ENCODE data around the gene FBXO47. TPM values are rescaled to one million over a fixed set of nuclear protein-coding genes. Genes with fewer than 3 reads are reported as not detected.
A peak's percentile ranks its signal among the peaks of the same experiment; 100 is the strongest.

FBXO47 gene, protein sequence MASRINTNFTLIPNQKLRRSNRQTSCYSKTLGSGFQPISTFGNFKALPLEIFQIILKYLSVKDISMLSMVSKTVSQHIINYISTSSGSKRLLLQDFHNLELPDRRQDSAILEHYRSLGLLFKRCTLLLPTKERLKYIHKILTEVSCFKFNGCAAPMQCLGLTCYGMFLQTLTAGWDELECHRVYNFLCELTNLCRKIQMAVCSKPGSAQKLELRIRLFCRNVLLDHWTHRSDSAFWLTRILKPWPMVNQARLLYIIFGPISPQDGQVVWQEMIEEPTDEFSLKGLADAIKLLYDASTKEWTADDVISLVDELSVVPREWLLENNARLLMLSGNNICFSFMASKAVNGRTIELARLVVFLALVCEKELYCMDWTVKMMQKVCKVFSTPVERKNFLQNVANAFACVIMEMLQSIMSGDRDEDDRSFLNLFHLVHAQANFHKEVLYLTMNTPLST
- not detected in 2 replicates for total RNA-seq (ENCODE audit: low replicate concordance)

DNA sequence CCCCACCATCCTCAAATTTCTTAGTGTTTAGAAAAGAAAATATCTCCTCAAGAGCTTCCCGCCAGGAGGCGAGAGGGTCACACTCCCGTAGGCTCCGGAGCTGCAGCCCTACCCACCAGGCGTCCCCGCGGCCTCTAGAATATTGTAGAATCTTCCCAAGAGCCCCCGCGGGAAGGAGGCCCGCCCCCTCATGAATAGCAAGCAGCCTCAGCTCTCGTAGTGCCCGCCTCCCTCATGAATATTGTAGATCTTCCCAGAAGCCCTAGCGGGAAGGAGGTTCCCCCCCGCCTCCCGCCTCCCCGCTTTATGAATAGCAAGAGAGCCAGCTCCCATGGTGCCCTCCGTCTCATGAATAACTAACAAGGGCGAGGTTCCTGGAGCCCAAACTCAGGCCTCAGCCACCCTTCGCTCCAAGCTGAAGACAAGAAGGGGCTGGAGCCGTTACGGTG lies at the start of gene FBXO47:
FBXO47 (minus strand) TSS at position 114 of the 449 bp plus-strand sequence. CDS start 4,378 bp downstream, outside the sequence.
- Mint-ChIP-seq H3K4me3 (peak within 1 kb of the TSS; percentile 30), H3K4me1 (peaks cover 4% of the 10 kb centered on the region), H3K9me3 (no peaks in the 10 kb centered on the region), H3K27ac (no peak within 1 kb of the TSS), H3K36me3 (no peaks in the 10 kb centered on the region), H3K27me3 (ENCODE audit: insufficient read depth, low read depth) (no peaks in the 10 kb centered on the region)
- no peaks in the 10 kb centered on the region for H3K27me3 ChIP-seq
- no peaks in the 10 kb centered on the region for H3K36me3 ChIP-seq
- no peak within 1 kb of the TSS for H3K4me3 ChIP-seq
- H2AFZ ChIP-seq (replicated peaks), result peak within 1 kb of the TSS; percentile 98
- no peak for TF ChIP-seq EZH2phosphoT487 (IDR thresholded peaks at IDR 0.05)
- TF ChIP-seq EZH2 (IDR thresholded peaks at IDR 0.05), result no peak
- TF ChIP-seq, protein P1, sequence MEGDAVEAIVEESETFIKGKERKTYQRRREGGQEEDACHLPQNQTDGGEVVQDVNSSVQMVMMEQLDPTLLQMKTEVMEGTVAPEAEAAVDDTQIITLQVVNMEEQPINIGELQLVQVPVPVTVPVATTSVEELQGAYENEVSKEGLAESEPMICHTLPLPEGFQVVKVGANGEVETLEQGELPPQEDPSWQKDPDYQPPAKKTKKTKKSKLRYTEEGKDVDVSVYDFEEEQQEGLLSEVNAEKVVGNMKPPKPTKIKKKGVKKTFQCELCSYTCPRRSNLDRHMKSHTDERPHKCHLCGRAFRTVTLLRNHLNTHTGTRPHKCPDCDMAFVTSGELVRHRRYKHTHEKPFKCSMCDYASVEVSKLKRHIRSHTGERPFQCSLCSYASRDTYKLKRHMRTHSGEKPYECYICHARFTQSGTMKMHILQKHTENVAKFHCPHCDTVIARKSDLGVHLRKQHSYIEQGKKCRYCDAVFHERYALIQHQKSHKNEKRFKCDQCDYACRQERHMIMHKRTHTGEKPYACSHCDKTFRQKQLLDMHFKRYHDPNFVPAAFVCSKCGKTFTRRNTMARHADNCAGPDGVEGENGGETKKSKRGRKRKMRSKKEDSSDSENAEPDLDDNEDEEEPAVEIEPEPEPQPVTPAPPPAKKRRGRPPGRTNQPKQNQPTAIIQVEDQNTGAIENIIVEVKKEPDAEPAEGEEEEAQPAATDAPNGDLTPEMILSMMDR (IDR thresholded peaks at IDR 0.05), result no peak
- H3K27ac ChIP-seq, result no peak within 1 kb of the TSS
- H3K9me3 ChIP-seq (ENCODE audit: low read depth), result no peaks in the 10 kb centered on the region
- DNase-seq (ENCODE audit: low spot score), result peak; percentile 87
- peaks cover 11% of the 10 kb centered on the region for H3F3A ChIP-seq (ENCODE audit: low read depth)
- H3K4me2 ChIP-seq, result peak within 1 kb of the TSS; percentile 8
- H3K9ac ChIP-seq, result no peak within 1 kb of the TSS
- H4K20me1 ChIP-seq (ENCODE audit: low read depth), result no peaks in the 10 kb centered on the region
- H3K4me1 ChIP-seq, result no peaks in the 10 kb centered on the region
- no peaks in the 10 kb centered on the region for H3K79me2 ChIP-seq (ENCODE audit: low read depth)

DNA sequence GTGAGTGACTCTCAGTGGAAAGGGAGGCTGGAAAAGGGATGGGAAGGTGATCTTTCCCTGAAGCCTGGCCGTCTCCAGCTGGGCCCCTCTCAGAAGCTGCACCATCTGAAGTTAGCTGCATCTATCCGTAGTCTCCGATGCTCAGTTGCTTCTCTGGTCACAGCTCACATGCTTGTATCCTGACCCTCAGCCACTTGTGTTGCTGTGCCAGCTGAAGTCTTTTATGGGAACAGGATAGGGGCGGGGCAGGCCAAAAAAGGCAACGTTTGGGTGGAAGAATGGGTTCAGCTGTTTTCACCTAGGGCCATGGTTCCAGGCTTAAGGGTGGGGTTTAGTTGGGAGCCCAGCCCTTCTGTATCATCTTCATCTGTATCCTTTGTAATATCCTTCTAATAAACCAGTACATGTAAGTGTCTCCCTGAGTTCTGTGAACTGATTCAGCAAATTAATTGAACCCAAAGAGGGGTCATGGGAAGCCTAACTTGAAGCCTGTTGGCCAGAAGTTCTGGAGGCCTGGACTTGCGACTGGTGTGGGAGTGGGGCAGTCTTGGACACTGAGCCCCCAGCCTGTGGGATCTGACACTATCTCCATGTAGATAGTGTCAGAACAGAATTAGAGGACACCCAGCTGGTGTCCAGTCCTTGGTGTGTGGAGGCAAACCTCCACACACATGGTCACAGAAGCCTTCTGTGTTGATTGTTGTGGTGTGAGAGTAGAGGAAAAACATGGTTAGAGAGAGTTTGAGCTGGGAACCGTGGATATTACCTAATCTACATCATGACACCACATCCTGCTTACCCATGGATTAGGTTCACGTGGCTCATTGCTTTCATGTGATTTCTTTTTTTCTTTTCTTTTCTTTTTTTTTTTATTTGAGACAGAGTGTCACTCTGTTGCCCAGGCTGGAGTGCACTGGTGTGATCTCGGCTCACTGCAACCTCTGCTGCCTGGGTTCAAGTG lies 49.3 kb upstream of the FBXO47 start:
- no peak overlapping the region for H3K4me3 ChIP-seq
- peaks cover 8% of the 10 kb centered on the region for H3K4me1 Mint-ChIP-seq
- no peak overlapping the region for H3K27ac ChIP-seq
- H3K4me2 ChIP-seq, result no peak overlapping the region
- H3K79me2 ChIP-seq (ENCODE audit: low read depth), result no peaks in the 10 kb centered on the region
- no peaks in the 10 kb centered on the region for H4K20me1 ChIP-seq (ENCODE audit: low read depth)
- H3K4me1 ChIP-seq, result peaks cover 17% of the 10 kb centered on the region
- no peak for DNase-seq (ENCODE audit: low spot score)
- no peaks in the 10 kb centered on the region for H3K36me3 ChIP-seq
- H3F3A ChIP-seq (ENCODE audit: low read depth), result peaks cover 7% of the 10 kb centered on the region
- no peak overlapping the region for H2AFZ ChIP-seq (replicated peaks)
- no peak overlapping the region for H3K9ac ChIP-seq
- H3K27me3 Mint-ChIP-seq (ENCODE audit: insufficient read depth, low read depth), result no peaks in the 10 kb centered on the region
- H3K9me3 ChIP-seq (ENCODE audit: low read depth), result no peaks in the 10 kb centered on the region
- H3K9me3 Mint-ChIP-seq, result peaks cover 2% of the 10 kb centered on the region
- TF ChIP-seq, protein P1 (IDR thresholded peaks at IDR 0.05), result no peak
- TF ChIP-seq EZH2 (IDR thresholded peaks at IDR 0.05) (no peak), EZH2phosphoT487 (IDR thresholded peaks at IDR 0.05) (no peak)
- no peak overlapping the region for H3K4me3 Mint-ChIP-seq
- H3K27me3 ChIP-seq, result no peaks in the 10 kb centered on the region
- H3K36me3 Mint-ChIP-seq, result no peaks in the 10 kb centered on the region
- no peak overlapping the region for H3K27ac Mint-ChIP-seq

DNA sequence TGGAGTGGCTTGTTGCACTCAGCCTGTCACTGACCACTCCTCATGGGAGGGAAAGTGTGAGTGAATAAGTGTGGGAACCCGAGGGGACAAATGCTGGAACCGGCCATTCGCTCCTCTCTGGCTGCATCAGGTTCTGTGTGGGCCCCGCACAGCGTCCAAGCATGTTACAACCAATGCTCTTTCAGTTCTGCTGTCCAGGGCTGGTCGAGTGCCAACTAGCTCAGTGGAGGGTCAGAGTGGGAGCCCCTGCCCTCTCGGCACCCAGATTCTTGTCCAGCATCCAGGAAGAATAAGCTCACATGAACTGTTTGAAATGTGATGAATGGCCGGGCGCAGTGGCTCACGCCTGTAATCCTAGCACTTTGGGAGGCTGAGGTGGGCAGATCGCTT lies 48.3 kb upstream of the FBXO47 start:
- H3K4me2 ChIP-seq, result no peak overlapping the region
- Mint-ChIP-seq H3K36me3 (no peaks in the 10 kb centered on the region), H3K9me3 (peaks cover 2% of the 10 kb centered on the region), H3K4me3 (no peak overlapping the region), H3K4me1 (peaks cover 9% of the 10 kb centered on the region), H3K27ac (no peak overlapping the region), H3K27me3 (ENCODE audit: insufficient read depth, low read depth) (no peaks in the 10 kb centered on the region)
- no peaks in the 10 kb centered on the region for H3K27me3 ChIP-seq
- TF ChIP-seq, protein P1 (IDR thresholded peaks at IDR 0.05), result no peak
- TF ChIP-seq EZH2phosphoT487 (IDR thresholded peaks at IDR 0.05) (no peak), EZH2 (IDR thresholded peaks at IDR 0.05) (no peak)
- H3K36me3 ChIP-seq, result no peaks in the 10 kb centered on the region
- H3K9me3 ChIP-seq (ENCODE audit: low read depth), result no peaks in the 10 kb centered on the region
- H3K79me2 ChIP-seq (ENCODE audit: low read depth), result no peaks in the 10 kb centered on the region
- H3K4me3 ChIP-seq, result no peak overlapping the region
- no peak overlapping the region for H3K9ac ChIP-seq
- H3F3A ChIP-seq (ENCODE audit: low read depth), result peaks cover 13% of the 10 kb centered on the region
- H2AFZ ChIP-seq (replicated peaks), result no peak overlapping the region
- no peaks in the 10 kb centered on the region for H4K20me1 ChIP-seq (ENCODE audit: low read depth)
- H3K27ac ChIP-seq, result no peak overlapping the region
- H3K4me1 ChIP-seq, result peaks cover 19% of the 10 kb centered on the region
- DNase-seq (ENCODE audit: low spot score), result no peak
